SKM-1 (cell line): ENCODE data around the gene IVNS1ABP.
"Not testable (repeated sequence)": the region's sequence is repeated elsewhere in the genome, so short reads cannot be mapped to it uniquely, and the experiment has no call there.

ENCODE experiments used
- DNase-seq: peaks from one replicate; lab custom pipeline; 2025; ENCODE audit not compliant: unreplicated experiment; lab: John Stamatoyannopoulos, UW

Gene IVNS1ABP

GRCh38 chr1:185317034-185317885 lies at the start of gene IVNS1ABP:
Gene IVNS1ABP (minus strand): TSS chr1:185317243. CDS start chr1:185309493, 7,750 bp downstream.
- peak; percentile 96 for DNase-seq

- no peak for DNase-seq
These were observed 48.9 kb upstream of the IVNS1ABP start for GRCh38 chr1:185365951-185366350.

DNA sequence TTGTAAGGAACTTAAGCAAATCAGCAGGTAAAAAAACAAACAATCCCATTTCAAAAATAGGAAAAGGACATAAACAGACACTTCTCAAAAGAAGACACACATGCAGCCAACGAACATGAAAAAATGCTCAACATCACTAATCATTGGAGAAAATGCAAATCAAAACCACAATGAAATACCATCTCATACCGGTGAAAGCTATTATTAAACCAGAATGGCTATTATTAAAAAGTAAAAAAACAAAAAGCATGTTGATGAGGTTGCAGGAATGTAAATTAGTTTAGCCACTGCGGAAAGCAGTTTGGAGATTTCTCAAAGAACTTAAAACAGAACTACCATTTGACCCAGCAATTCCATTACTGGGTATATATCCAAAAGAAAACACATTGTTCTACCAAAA lies 47.5 kb upstream of the IVNS1ABP start:
- DNase-seq: not testable (repeated sequence)

DNA sequence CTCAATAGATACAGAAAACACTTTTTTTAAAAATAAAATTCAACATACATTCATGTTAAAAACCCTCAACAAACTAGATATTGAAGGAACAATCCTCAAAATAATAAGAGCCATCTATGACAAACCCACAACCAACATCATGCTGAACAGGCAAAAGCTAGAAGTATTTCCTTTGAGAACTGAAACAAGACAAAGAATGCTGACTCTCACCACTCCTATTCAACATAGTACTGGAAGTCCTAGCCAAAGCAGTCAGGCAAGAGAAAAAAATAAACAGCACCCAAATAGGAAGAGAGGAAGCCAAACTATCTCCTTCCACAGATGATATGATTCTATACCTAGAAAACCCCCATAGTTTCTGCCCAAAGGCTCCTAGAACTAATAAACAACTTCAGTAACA lies 46.2 kb upstream of the IVNS1ABP start:
- no peak for DNase-seq

DNA sequence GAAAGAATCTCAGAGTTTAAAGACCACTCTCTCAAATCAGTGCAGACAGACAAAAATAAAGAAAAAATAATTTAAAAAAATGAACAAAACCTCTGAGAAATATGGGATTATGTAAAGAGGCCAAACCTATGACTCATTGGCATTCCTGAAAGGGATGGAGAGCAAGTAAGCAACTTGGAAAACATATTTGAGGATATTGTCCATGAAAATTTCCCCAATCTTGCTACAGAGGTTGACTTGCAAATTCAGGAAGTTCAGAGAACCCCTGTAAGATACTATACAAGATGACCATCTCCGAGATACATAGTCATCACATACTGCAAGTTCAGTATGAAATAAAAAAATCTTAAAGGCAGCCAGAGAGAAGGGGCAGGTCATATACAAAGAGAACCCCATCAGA lies 43.7 kb upstream of the IVNS1ABP start:
- no peak for DNase-seq

GRCh38 chr1:185358957-185359356 lies 41.9 kb upstream of the IVNS1ABP start:
- DNase-seq: no peak

DNA sequence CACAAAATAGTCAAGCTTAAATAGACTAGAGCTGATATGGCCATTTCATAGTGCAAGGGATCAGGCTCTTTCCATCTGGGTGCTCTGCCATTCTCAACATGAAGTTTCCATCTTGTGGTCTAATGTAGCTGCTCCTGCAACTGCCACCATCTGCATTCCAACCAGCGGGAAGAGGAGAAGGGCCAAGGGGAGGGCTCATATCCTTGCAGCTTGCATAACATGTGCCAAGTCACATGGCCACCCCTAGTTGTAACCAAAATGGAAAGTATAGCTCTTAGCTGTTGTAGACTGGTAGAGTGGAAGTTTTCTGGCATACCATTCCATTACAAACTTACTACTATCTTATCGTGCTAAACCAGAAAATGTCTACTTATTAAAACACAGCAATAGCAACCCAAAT lies 38.9 kb upstream of the IVNS1ABP start:
- no peak for DNase-seq

GRCh38 chr1:185353124-185353523 lies 36.1 kb upstream of the IVNS1ABP start:
- no peak for DNase-seq

DNA sequence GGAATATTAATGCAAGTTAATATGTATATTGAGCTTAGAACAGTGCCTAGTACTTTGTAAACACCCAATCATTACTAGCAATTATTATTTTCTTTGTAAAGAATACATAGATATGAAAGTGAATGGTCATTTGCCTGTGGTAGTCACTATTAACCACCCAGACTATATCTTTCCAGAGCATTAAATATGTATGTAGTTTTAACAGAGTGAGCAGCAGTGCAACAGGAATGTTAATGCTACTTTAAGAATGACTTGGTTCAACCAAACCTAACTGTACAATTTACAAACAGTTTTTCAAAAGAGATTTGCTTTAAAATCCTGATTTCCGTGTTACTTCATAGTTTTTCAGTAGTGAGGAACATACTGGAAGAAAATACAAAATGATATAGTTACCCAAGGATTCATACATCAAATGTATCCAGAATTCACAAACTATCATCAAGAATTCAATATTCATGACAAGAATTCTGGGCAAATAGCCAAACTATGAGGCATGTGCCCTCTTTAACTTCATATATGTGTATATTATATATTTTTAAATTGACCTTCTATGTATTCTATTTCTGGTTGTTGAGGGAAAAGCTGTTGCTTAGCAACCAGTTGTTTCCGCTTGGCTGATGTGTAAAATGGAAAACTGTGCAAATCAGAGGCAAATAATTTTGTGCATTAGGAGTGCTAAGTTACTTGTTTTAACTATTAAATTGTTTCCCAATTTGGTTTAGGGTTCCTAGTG lies 34.9 kb upstream of the IVNS1ABP start:
- no peak for DNase-seq

- no peak for DNase-seq
These were observed 33.0 kb upstream of the IVNS1ABP start for GRCh38 chr1:185350027-185350442.

DNA sequence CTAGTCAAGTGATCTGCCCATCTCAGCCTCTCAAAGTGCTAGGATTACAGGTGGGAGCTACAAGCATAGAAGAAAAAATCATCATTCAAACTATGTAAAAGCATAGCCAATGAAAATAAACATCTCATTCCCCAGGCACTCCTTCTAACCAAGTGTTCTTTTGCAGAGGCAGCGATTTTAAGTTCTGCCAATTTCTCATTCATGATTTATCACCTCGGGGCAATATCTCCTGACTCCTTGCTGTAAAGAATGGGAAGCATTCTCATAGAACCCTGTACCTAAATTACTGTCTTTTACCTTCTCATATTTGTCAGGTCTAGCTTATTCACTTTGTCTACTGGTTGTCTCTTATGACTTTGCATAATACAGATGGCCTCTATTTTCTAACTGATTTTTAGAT lies 32.5 kb upstream of the IVNS1ABP start:
- DNase-seq: no peak

GRCh38 chr1:185348985-185349384 lies 31.9 kb upstream of the IVNS1ABP start:
- no peak for DNase-seq

GRCh38 chr1:185348296-185348695 lies 31.3 kb upstream of the IVNS1ABP start:
- no peak for DNase-seq

DNA sequence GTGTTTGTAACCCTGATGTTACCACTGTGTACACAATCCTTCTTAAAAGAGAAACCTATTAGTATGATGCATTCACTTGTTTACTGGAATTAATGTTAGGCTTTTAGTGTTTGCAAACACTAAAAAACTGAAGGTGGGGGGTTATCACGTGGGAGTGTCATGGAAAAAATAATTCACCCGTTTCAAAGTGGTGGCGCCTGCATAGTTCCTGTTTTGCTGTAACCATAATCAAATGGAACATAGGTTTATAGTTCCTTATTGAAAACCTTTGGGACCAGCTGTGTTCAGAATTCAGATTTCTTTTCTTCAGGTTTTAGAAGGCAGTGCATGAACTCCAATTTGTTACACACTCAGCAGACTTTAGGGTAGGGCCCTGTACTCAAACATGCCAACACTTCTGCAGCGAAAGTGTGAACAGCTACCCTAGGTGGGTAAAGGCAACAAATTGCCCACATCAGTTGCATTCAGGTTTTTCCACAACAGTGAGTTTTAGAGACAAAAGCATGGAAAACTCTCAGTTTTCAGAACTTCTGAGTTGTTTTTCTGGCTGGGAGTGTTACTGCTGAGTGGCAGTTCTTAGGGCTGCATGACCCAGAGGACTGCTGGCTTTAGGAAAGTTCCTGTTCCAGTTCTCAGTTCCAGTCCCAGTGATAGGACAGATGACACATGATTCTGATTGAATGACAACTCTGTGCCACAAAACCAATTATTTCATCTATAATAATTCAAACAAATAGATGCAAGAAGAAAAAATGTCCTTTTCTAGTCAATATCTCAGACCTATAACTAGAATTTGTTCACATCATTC lies 29.1 kb upstream of the IVNS1ABP start:
- no peak for DNase-seq

DNA sequence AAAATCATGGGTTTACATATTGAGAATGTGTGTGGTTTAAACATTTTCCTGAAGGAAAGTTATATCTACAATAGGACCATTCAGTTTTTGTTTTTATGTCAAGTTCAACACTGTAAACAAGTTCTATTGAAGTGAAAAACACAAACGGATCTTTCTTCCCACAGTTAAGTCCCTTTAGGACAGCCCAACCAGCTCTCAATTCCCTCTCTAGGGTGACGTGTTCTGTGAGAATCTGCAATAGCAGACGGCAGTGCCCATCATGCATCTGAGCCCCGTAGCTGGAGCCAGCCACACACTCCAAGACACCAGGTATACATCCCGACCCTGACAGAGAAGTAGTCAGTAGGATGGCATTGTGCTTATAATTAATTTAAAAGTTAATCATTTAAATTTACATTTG lies 26.3 kb upstream of the IVNS1ABP start:
- no peak for DNase-seq

DNA sequence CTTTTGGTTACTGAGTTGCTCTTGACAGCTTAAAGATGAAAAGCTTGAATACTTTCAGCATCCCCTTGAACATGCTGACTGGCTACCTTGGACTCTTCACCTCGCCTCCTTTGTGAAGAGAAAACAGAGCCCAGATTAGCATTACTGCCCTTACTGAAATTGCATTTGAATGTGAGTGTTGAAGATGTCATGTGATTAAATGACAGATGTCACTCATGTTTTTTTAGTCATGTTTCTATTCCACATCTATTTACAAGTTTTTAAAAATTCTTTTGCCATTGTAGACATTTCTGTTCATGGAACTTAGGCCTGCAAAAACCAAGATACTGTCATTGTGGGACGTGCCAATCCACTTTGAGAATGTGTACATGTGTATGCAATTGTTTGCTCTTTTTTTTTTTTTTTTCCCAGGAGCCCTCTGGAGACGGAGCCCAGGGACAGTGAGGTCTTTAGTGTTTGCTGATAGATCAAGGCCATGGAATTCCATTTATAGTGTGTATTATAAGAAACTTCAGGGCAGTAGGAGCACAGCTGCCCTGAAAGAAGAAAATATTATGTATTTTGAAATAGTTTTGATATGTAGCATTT lies 25.7 kb upstream of the IVNS1ABP start:
- no peak for DNase-seq

GRCh38 chr1:185342017-185342416 lies 25.0 kb upstream of the IVNS1ABP start:
- no peak for DNase-seq

DNA sequence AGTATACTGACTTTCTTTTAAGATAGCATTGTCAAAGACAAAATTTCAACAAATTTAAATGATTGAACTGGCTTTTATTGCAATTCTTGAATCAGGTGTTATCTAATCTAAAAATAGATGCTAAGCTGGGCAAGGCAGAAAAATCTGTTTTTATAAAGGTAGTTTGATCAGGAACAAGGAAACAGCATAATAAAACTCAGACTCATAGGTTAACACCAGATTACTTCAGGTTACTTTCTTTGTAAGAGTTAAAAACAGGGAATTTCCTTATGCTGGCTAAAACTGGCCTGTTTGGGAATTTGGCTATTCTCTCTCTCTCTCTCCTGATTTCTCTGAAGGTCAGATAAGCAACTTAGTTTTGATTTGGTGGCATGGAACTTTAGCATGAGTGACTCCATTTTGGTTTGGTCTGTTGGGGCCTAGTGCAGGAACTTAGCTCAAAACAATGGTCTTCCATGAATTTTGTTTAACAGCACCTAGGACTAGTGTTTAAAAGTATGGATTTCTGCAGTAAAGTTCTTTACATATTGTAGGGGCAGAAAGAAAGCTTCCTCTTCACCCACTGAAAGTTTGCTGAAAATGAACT lies 24.2 kb upstream of the IVNS1ABP start:
- DNase-seq: no peak

- DNase-seq: peak; percentile 90
These were observed 21.9 kb upstream of the IVNS1ABP start for GRCh38 chr1:185338719-185339622.

GRCh38 chr1:185337246-185337645 lies 20.2 kb upstream of the IVNS1ABP start:
- DNase-seq: no peak
